Left cardiac atrium (tissue), 4 donors: ENCODE data around the gene MYO1F. TPM values are rescaled to one million over a fixed set of nuclear protein-coding genes. Genes with fewer than 3 reads are reported as not detected.
A peak's percentile ranks its signal among the peaks of the same experiment; 100 is the strongest.
"Not testable (repeated sequence)": the region's sequence is repeated elsewhere in the genome, so short reads cannot be mapped to it uniquely, and the experiment has no call there.

ENCODE experiments used
- ATAC-seq, 2 donors: fragments of 200-7000 bp; cut with Tn5 transposase; one replicate each; pipeline ENCODE4 v1.9.1; 2020; ENCODE audit warnings: mild to moderate bottlenecking in 2 of 2, moderate library complexity in 2 of 2
- DNase-seq: peaks from one replicate; pipeline ENCODE4 v3.0.0-alpha.2; 2020
- intact Hi-C, 2 donors: fragments of 100-400 bp; cut with DNase I; formaldehyde crosslinking; loops; one replicate each; pipeline versions ENCODE4 v1.14.1 to v1.15.1; 2022 to 2023
- total RNA-seq, 2 donors: library from RNA; stranded (reverse); fragmentation: NEBNext Ultra II Directional; extraction: Animal tissue kit (Norgen Biotek cat#: 25700); gene quantifications; one replicate each; pipeline ENCODE4 v1.2.1, GENCODE V29; 2021
- donor health status: DM: no; HTN: yes; CAD: no.
- donor health status: DM: no; HTN: yes; CAD: no; lungs with severe emphysema.
- donor health status: DM: yes; HTN: yes; CAD: no.
- donor health status: Dilated cardiomyopathy.

MYO1F gene
- total RNA-seq, 2 donors from 2014 or later, result 13.2 to 19.5 TPM

DNA sequence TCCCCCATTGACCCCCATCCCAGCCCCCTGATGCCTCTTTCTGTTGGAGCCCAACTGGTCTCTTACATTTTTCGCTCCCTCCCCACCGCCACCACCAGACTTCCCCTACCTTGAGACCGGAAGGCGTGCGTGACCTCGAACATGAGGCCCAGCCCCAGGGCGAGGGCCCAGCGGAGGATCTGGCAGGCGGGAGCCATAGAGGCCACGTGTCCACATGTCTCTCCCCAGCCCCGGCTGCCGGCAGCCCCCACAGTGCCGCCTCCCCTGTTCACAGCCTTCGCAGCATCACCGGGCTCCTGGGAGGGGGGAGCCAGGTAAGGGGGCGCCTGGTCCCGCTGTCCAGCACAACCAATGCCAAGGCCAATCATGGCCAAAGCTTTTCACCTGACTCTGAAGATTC is 28.3 kb upstream of the MYO1F start:
- ATAC-seq (no peak), DNase-seq (no peak)
- intact Hi-C loops, result no loop called here

DNA sequence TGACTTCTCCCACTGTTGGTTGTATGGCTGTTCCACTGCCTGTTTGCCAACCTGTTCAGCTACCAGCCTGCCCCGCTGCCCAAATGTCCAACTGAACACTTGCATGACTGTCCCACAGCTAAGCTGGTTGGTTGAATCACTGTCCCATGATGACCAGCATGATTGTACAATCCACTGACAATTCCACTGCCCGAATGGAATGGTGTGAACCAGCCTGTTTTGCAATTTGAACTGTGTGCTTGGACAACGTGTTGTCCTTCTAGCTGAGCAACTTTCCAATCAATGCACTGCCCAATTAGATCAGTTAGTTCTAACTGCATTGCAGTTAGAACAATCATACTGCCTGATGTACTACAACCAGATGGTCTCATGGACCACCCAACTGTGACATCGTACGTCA is 24.6 kb upstream of the MYO1F start:
- DNase-seq (no peak), ATAC-seq (no peak)
- intact Hi-C loops, result no loop called here

DNA sequence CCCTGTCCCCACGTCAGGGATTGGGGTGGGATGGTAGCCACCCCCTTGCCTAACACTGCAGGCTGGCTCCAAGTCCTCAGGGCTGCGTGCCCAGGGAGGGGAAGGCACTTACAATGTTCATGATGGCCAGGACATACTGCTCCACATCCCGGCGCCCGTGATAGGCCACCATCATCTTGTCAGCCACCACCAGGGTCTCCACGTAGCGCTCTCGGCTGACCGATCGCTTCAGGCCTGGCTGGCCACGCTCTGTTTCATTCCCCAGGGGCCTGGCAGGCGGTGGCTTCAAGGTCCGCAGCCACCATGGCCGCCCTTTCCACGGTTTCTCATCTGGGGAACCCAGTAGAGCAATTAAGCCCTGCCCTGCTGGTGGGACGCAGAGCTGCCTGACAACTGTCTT is 23.6 kb upstream of the MYO1F start:
- ATAC-seq (no peak), DNase-seq (no peak)
- intact Hi-C loops, result no loop called here

DNA sequence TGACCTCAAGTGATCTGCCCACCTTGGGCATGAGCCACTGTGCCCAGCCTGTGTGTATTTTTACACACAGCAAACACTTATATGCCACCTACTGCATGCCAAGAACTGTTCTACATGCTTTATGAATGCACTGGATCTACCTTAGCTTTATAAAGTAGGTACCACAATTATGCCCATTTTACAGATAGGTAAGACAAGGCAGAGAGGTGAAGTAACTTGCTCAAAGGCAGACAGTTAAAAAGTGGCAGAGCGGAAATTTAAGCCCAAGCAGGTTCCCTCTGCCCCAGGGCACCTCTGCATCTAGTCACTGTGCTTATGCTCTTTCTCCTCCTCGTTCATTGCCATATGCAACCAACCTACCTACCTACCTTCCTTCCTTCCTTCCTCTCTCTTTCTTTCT is 22.8 kb upstream of the MYO1F start:
- DNase-seq (no peak), ATAC-seq (no peak)
- intact Hi-C loops, result no loop called here

DNA sequence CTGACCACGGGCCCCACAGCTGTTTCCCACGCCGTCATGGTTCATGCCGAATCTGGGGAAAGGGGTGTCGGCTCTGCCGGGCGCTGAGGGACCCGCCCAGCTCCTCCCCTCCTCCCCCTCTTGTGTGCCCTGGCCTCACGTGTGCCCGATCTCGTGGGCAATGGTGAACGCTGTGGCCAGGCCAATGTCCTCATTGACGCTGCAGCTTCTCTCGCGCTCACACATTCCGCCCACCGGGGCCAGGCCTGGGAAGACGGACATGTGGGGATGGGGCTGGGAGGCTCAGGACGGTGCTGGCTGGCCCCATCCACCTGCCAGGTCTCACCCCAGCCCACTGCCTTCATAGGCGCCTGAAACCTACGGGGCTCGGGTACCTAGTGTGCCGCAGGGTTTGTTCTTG is 18.9 kb upstream of the MYO1F start:
- intact Hi-C loops, result no loop called here
- DNase-seq (no peak), ATAC-seq (no peak)

DNA sequence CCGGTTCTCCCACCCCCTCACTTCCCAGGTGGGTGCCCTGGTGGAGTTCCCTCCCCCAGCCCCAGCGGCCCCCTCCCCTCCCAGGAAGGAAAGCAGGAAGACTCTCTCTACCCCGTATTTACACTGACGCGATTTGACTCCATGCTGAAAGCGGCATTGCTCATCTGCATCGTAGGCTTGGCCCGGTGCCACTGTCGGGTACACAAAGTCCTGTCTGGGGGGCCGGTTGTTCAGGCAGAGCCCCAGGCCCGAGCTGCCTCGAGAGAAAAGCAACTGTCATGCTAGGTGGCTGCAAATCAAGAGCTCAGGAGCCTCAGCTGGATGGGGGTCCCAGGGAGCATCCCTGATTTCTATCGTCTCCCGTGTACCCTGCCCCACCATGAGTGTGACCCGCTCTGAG is 18.4 kb upstream of the MYO1F start:
- DNase-seq (no peak), ATAC-seq (no peak)
- intact Hi-C loops, result no loop called here

DNA sequence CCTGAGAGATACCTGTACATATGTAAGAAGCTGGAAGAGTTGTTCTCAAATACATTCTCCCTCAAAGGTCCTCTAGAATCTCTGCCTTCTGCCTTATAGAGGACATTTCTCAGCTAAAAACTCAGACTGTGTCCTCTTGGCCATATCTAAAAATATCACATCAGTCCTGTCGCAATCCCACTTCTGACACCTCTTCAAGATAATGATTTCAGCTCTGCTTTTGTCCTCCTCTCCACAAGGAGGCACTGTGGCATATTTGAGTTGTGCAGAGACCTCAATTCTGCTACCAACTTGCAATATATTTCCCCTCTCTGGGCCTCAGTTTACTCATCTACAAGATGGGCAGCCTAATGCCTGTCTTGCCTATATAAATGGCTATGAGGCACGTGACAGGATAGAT is 16.7 kb upstream of the MYO1F start:
- ATAC-seq (no peak), DNase-seq (no peak)
- intact Hi-C loops, result no loop called here

DNA sequence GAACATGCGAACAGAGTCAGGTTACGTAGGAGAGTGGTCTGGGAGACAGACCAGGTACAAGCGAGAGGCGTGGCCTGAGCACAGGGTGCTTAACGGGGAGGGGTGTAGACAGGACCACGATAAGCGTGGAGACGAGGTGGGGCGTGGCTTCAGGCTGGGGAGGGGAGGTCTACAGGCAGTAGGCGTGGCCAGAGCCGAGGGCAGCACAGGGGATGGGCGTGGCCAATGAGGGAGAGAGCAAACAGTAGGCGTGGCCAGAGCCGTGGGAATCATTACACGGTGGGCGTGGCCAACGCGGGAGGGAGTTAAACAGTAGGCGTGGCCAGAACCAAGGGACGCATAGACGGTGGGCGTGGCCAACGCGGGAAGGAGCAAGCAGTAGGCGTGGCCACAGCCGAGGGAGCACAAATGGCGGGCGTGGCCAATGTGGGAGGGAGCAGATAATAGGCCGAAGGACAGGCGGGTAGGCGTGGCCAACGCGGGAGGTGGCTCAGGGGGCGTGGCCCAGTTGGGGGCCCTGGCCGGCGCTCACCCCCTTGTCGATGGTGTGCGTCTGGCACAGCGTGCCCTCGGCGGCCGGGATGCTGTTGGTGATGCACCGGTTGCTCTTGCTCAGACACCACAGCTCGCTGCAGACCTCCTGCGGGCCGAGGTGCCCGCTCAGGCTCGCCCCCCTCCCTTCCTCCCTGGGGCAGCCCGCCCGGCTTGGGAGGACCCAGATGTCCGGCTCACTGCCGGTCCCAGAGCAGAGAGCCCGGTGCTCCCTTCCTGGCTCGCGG is 15.2 kb upstream of the MYO1F start:
- ATAC-seq, result peak; percentile 88 to 90
- intact Hi-C loops, result no loop called here

DNA sequence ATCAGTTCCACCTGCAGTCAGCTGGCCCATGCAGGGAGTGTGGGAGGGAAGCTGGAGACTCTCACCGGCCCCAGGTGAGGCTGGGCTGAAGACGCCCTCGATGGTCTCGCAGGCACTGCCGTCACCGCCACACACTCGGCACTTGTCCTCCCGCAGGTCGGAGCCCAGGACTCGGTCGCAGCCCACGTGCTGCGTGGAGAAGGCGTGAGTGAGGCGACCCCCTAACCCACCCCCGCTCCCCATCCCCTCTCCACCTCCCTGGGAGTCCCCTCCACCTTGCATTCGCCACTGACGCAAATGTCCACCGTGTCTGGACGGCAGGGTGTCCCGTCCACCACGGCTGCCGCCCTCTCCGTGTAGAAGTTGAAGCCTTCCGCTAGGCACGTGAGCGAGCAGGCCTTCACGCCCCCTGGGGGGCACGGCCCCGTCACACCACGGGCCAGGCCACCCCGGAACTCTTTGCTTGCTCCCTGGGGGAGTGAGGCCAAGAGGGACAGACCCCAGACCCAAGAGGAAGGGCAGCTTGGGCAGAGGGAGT is 12.0 kb upstream of the MYO1F start:
- no peak for ATAC-seq
- no peak for DNase-seq
- intact Hi-C loops, result no loop called here

More for the DNA sequence above, 15.2 kb upstream of the MYO1F start:
- DNase-seq, result peak; percentile 98

DNA sequence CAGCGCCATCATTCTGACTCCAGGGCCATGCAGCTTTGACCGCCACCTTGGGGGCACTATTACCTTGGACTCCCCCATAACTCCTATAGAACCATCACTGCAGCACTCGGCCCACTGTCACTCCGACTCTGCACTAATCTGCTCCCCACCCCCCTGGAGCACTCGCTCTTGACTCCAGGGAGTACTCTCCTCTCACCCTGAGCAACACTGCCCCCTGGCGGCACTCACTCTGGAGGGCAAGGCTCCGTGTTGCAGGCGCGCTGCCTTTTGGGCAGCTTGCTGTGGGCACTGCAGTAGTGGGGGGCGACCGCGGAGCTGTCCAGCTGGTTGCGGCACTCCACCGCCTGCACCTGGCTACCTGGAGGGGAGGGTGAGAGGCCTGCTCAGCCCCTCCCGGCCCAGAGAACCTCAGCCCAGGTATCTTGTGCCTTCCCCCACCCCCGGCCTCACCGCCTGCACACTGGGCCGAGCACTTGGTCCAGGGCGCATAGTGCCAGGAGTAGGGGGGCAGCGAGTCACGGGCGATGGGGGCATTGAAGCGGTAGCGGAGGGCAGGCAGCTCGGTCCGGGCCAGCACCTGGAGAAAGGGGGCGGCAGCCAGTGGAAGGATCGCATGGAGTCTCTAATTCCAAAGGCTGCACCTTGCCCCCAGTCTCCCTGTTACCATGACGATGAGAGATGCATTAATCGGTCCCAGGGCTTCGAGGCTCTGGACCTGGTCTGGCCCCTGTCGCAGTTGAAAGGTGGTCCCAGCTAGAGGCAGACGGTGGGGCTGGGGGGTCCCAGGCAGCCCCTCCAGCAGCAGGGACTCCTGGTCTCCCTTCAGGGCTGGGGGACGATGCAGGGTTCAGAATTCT is 8.9 kb upstream of the MYO1F start:
- ATAC-seq (peak in 1 of 2 donors; percentile 8), DNase-seq (no peak)
- intact Hi-C loops, result no loop called here

DNA sequence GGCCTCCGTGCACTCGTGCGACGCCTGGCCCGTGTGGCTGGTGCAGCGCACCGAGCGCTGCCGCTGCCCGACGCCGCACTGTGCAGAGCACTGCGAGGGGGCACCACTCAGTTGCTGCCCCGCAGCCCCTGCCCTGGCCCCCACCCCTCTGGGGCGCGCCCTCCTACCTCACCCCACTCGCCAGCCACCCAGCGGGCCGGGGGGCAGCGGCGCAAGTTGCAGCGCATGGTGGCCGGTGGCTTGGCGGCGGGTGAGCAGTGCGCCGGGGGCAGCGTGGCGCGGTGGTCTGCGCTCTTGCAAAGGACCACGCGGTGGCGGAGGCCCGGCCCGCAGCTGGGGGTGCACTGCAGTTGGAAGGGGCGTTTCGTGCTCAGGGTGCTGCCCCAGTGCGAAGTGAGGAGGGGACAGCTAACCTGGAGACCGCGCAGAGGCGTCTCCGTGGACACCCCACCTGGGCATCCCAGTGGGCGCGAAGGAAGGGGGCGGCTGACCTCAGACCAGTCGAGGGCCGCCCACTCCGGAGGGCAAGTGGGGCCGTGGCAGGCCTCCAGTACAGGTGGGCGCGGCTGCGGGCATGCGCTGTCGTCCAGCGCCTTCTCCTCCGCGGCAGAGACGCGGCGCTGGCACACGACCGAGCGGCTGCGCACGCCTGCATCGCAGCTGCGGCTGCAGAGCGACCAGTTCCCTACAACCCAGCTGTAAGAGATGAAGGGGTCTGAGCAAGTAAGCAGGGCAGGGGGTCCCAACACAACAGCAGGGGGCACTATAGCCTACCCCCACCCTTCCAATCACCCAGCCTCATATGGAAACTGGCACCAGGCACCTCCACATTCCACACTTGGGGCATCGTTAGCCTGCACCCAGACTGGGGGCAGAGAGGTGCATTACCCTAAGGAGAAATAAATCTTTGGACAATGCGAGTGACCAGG is 8.0 kb upstream of the MYO1F start:
- ATAC-seq, result no peak
- intact Hi-C loops, result no loop called here

DNA sequence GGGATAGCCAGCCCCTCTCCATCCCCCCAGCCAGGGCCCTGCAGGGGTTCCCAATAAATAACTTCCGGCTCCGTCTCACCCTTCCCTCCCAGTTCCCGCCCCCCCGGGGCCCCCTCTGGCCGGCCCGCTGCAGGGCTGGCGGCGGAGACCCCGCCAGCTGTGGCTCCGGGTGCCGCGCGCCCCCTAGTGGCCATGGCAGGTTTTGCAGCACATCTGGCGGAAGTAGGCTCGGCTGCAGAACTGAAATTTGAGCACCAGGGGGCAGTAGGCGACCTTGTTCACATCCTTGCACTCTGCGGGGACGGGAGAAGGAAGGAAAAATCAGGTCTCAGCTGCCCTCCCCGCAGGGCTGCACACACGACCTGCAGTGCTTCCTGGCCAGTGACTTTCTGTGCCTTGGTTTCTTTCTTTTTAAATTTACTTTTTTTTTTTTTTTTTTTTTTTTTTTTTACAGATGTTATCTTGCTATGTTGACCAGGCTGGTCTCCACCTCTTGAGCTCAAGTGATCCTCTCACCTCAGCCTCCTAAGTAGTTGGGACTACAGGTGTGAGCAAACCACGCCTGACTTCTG is 3.6 kb upstream of the MYO1F start:
- DNase-seq (peak; percentile 82), ATAC-seq (peak; percentile 59 to 62)
- intact Hi-C loops, result no loop called here

More for the DNA sequence above, 8.0 kb upstream of the MYO1F start:
- no peak for DNase-seq

DNA sequence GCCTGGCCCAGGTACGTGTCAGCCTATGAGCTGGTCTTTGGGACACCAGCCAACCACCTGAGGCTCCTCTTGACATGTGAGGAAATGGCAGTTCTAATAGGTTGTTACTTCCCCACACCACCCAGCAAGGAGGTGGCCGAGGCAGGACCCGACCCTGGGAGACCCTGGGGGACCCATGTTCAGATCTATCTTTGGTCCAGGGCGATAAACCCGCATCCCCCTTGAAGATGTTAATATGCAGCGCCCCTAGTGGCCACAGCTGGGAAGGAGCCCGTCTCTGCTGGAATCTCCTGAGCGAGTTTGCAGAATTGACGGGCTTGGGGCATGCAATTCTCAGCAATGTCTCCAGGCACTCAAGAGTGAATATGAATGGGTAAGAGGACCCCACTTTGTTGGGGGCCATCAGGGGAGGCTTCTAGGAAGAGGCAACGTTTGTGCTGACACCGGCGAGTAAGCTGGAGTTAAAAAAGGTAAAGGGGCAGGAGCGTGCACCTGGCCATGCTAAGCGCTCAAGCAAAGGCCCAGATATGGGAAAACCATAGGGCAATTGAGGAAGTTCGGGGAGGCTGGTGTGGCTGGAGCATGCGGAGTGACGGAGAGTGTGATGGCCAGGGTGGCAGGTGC is 1.5 kb upstream of the MYO1F start:
- ATAC-seq (peak; percentile 24 to 26), DNase-seq (peak; percentile 77)
- intact Hi-C loops, result loop anchor here in 1 of 2 donors (5.0 kb wide), 1 partner anchor 226 kb away; no protein-coding TSS in a partner anchor

DNA sequence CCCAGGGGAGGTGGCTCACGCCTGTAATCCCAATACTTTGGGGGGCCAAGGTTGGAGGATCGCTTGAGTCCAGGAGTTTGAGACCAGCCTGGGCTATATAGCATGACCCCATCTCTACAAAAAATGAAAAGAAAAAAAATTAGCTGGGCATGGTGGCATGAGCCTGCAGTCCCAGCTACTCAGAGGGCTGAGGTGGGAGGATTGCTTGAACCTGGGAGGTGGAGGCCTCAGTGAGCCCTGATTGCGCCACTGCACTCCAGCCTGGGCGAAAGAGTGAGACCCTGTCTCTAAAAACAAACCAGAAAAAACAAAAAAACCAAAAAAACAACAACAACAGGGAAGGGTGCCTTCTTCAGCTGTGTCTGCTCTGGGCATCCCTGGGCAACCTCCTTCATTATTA is 499 bp upstream of the MYO1F start:
- intact Hi-C loops, result loop anchor here in 1 of 2 donors (5.0 kb wide), 1 partner anchor 225 kb away; no protein-coding TSS in a partner anchor
- ATAC-seq (no peak), DNase-seq (no peak)

DNA sequence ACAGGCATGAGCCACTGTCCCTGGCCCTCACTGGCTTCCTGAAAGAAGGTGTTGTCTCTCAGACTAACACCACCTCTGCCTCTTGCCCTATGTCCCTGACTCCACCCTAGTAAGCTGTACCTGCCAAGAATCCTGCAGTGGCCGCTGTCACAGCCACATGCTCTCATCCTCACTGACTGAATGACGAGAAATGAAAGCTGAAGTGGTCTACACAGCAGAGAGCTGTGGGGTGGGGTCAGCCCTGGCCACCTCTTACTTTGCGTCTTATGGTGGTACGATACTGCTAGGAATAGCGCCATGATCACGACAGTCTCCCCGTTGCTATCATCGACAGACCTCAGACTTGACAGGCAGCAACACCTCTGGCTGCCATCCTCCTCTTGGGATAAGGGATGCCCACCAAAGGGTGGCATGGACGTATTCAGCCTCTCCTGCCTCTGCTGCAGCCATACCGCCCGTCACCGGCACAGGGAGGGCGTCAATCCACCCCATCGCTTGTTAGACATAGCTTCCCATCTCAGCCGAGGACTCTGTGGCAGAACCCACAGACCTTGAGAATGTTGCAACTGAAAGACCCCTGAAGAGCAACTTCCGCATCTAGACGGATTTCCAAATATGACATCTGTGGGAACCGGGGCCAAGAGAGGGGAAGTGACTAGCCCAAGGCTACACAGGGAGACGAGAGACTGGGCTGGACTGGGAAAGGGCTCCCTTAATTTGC is 809 bp downstream of the MYO1F start:
- peak in 1 of 2 donors; percentile 43 for ATAC-seq
- DNase-seq, result no peak
- intact Hi-C loops, result loop anchor here in 1 of 2 donors (5.0 kb wide), 1 partner anchor 224 kb away; no protein-coding TSS in a partner anchor

DNA sequence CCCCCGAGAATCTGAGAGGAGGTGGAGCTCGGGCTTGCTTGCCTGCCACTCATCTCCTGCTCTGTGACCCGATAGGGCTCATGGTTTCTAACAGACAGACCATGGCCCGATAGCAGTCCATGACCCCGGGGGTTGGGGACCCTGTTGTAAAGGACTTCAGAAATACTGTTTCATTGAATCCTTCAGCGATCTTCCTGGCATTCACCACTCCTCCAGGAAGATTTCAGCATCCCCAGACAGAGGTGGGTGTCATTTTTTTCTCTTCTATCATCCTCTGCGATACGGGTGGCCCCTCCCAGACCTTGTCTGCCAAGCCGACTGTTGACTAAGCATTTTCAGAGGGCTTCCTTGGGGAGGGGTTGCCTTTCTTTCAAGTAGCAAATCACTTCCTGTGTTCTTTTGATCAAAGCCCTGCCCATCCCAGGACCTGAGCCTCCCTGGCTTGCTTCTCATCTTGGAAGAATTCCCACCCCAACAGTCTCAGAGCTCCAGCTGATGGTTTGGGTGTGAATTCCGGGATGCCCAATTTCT is 1.7 kb downstream of the MYO1F start:
- peak in 1 of 2 donors; percentile 26 for ATAC-seq
- DNase-seq, result peak; percentile 41
- intact Hi-C loops, result loop anchor here in 1 of 2 donors (5.0 kb wide), 1 partner anchor 223 kb away; no protein-coding TSS in a partner anchor

DNA sequence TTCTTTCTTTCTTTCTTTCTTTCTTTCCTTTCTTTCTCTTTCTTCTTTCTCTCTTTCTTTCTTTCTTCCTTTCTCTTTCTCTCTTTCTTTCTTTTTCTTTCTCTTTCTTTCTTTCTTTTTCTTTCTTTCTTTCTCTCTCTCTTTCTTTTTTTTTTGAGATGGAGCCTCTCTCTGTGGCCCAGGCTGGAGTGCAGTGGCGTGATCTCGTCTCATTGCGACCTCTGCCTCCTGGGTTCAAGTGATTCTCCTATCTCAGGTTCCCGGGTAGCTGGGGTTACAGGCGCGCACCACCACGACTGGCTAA is 2.7 kb downstream of the MYO1F start:
- intact Hi-C loops, DNase-seq, ATAC-seq: not testable (repeated sequence)
